Panc1 (cell line): ENCODE results near the gene DLG2. TPM values are rescaled to one million over a fixed set of nuclear protein-coding genes. Genes with fewer than 3 reads are reported as not detected.

Source experiments
- ATAC-seq: fragments of 200-7000 bp; cut with Tn5 transposase; 2 replicates; pipeline ENCODE4 v1.9.1; 2020; ENCODE audit warnings: mild to moderate bottlenecking, moderate library complexity
- BruUV-seq: library from RNA; stranded (reverse); fragments of 400-500 nt; replicated peaks from 2 replicates; lab custom pipeline; 2021; lab: Mats Ljungman, UMichigan
- CTCF ChIA-PET: fragments of 300-600 bp; sonication (Branson Sonifier 250); formaldehyde crosslinking; loops from one replicate; lab custom pipeline; 2022; ENCODE audit warnings: antibody characterized with exemption; lab: Charles Lee
- POLR2A ChIA-PET: fragments of 300-600 bp; sonication (Branson Sonifier 250); formaldehyde crosslinking; loops from one replicate; lab custom pipeline; 2022; ENCODE audit warnings: antibody characterized with exemption; lab: Charles Lee
- DNase-seq: peaks from one replicate; pipeline ENCODE4 v3.0.0-alpha.2; 2010; ENCODE audit warnings: low read depth, low spot score
- H3K27ac ChIP-seq: 2 replicates; pipeline ENCODE4 v1.5.1; 2011; ENCODE audit warnings: mild to moderate bottlenecking, low read length, inconsistent platforms
- H3K27me3 ChIP-seq: fragments of 200-500 bp; sonication (Bioruptor generic); 2 replicates; pipeline ENCODE4 v1.6.0; 2014; ENCODE audit warnings: low read length, inconsistent platforms; ENCODE audit not compliant: control insufficient read depth, insufficient read depth
- H3K36me3 ChIP-seq: fragments of 200-500 bp; sonication (Bioruptor generic); 2 replicates; pipeline ENCODE4 v1.5.1; 2014; ENCODE audit warnings: inconsistent platforms, mild to moderate bottlenecking, low read length, moderate library complexity; ENCODE audit not compliant: control insufficient read depth, insufficient read depth
- H3K4me1 ChIP-seq: 2 replicates; pipeline ENCODE4 v1.5.1; 2011; ENCODE audit warnings: inconsistent platforms, mild to moderate bottlenecking, low read length, moderate library complexity; ENCODE audit not compliant: control insufficient read depth, insufficient read depth
- H3K4me3 ChIP-seq, 2 experiments: 2 replicates each; pipeline ENCODE4 v1.5.1; 2011 to 2012; ENCODE audit warnings: low read depth in 2 of 2, low read length in 2 of 2, mild to moderate bottlenecking in 2 of 2, inconsistent platforms in 1 of 2, moderate library complexity in 1 of 2
- H3K9me3 ChIP-seq: fragments of 200-500 bp; sonication (Bioruptor generic); 2 replicates; pipeline ENCODE4 v1.5.1; 2014; ENCODE audit warnings: low read depth, mild to moderate bottlenecking, inconsistent platforms, low read length, moderate library complexity; ENCODE audit not compliant: control insufficient read depth, insufficient read depth
- CTCF ChIP-seq: fragments of 450-650 bp; IDR thresholded peaks from 2 replicates; pipeline ENCODE4 v1.5.1; 2017; ENCODE audit warnings: mild to moderate bottlenecking
- POLR2AphosphoS5 ChIP-seq: IDR thresholded peaks from 2 replicates; pipeline ENCODE4 v1.6.1; 2012; ENCODE audit warnings: mild to moderate bottlenecking, low read depth, low read length, moderate library complexity
- SIN3A ChIP-seq: IDR thresholded peaks from 2 replicates; pipeline ENCODE4 v1.6.1; 2012; ENCODE audit warnings: low read depth, mild to moderate bottlenecking, low read length, moderate library complexity, borderline replicate concordance; ENCODE audit not compliant: insufficient read depth
- TCF7L2 ChIP-seq: IDR thresholded peaks from 2 replicates; pipeline ENCODE4 v1.6.1; 2011; ENCODE audit warnings: mild to moderate bottlenecking, low read depth, low read length, inconsistent platforms
- in situ Hi-C: cut with HindIII; loops from 2 replicates; pipeline ENCODE4 v1.10.0; 2016; ENCODE audit warnings: low sequenced_read_pairs, low pct_unique_long_range_greater_than_20kb
- intact Hi-C: fragments of 100-400 bp; cut with micrococcal nuclease; formaldehyde crosslinking; loops from one replicate; pipeline ENCODE4 v1.10.0; 2022; ENCODE audit not compliant: unreplicated experiment
- total RNA-seq: library from RNA; stranded (reverse); gene quantifications from one replicate; pipeline ENCODE4 v1.2.1, GENCODE V29; 2021; ENCODE audit not compliant: unreplicated experiment
- TF ChIP-seq, protein P1 (sequence below), 2 experiments: IDR thresholded peaks; 2 replicates each; pipeline ENCODE4 v1.6.1; 2011 to 2012; ENCODE audit warnings: low read depth in 2 of 2, control low read depth in 1 of 2, low read length in 1 of 2, mild to moderate bottlenecking in 1 of 2, moderate library complexity in 1 of 2; ENCODE audit not compliant: insufficient read depth in 1 of 2

The DLG2 gene
- total RNA-seq, 1 experiment from 2014 or later, result 4.2 TPM

DNA sequence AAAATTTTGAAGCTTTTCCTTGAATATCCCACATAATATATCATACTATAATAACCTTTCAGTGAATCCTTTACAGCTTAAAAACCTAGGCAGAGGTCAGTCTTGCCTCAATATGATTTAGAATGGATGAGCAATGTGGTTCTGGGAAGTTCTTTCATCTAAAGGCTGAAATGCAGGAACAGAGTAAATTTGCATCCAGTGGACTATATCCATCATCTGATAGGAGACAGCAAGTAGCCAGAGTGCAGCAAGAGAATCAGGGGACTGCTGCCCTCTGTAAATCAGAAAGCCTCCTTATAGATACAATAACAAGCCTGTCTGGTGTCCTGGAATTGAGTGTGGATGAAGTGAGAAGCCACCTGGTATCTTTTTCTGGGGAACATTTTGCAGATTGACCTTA, 1592.7 kb downstream of the DLG2 start:
- intact Hi-C loops (no loop called here), in situ Hi-C loops (no loop called here)
- no peaks in the 10 kb centered on the region for H3K36me3 ChIP-seq
- TF ChIP-seq TCF7L2, result no peak
- no peak for TF ChIP-seq POLR2AphosphoS5
- TF ChIP-seq CTCF, result no peak
- POLR2A ChIA-PET, result no interaction called here
- no peaks in the 10 kb centered on the region; the same call in 1 of the 2 replicates for H3K9me3 ChIP-seq
- no TSS peak for BruUV-seq
- CTCF ChIA-PET, result no interaction called here
- no peaks in the 10 kb centered on the region for H3K27me3 ChIP-seq
- H3K4me1 ChIP-seq, result no peaks in the 10 kb centered on the region
- H3K4me3 ChIP-seq, result no peak overlapping the region
- ATAC-seq (no peak), DNase-seq (no peak)
- no peak overlapping the region for H3K27ac ChIP-seq

GRCh38 chr11:84024266-84024665, 1602.9 kb downstream of the DLG2 start:
- Histone ChIP-seq H3K4me1 (no peaks in the 10 kb centered on the region), H3K27me3 (no peaks in the 10 kb centered on the region), H3K9me3 (no peaks in the 10 kb centered on the region; the same call in 1 of the 2 replicates), H3K27ac (no peak overlapping the region), H3K4me3 (no peak overlapping the region), H3K36me3 (no peaks in the 10 kb centered on the region)
- DNase-seq, result no peak
- intact Hi-C loops, result no loop called here
- ChIA-PET POLR2A (no interaction called here), CTCF (no interaction called here)
- in situ Hi-C loops, result no loop called here
- TF ChIP-seq SIN3A (no peak), POLR2AphosphoS5 (no peak), TCF7L2 (no peak), CTCF (no peak)
- TF ChIP-seq, protein P1, sequence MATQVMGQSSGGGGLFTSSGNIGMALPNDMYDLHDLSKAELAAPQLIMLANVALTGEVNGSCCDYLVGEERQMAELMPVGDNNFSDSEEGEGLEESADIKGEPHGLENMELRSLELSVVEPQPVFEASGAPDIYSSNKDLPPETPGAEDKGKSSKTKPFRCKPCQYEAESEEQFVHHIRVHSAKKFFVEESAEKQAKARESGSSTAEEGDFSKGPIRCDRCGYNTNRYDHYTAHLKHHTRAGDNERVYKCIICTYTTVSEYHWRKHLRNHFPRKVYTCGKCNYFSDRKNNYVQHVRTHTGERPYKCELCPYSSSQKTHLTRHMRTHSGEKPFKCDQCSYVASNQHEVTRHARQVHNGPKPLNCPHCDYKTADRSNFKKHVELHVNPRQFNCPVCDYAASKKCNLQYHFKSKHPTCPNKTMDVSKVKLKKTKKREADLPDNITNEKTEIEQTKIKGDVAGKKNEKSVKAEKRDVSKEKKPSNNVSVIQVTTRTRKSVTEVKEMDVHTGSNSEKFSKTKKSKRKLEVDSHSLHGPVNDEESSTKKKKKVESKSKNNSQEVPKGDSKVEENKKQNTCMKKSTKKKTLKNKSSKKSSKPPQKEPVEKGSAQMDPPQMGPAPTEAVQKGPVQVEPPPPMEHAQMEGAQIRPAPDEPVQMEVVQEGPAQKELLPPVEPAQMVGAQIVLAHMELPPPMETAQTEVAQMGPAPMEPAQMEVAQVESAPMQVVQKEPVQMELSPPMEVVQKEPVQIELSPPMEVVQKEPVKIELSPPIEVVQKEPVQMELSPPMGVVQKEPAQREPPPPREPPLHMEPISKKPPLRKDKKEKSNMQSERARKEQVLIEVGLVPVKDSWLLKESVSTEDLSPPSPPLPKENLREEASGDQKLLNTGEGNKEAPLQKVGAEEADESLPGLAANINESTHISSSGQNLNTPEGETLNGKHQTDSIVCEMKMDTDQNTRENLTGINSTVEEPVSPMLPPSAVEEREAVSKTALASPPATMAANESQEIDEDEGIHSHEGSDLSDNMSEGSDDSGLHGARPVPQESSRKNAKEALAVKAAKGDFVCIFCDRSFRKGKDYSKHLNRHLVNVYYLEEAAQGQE (IDR thresholded peaks at IDR 0.05; ENCODE audit: insufficient read depth in 1 of 2, low read depth in 2 of 2, low read length in 1 of 2), result no peak
- no peak for ATAC-seq
- no TSS peak for BruUV-seq
